Natural killer cell (primary cell): Measurements from ENCODE around the gene EFNB2. TPM values are rescaled to one million over a fixed set of nuclear protein-coding genes. Genes with fewer than 3 reads are reported as not detected.

Experiments
- ATAC-seq, 3 donors: fragments of 150-1000 bp in 2 of 3; fragments of 200-7000 bp in 1 of 3; cut with Tn5 transposase; 1 replicate in 1 of 3; 2 replicates in 2 of 3; pipeline ENCODE4 v1.10.0; 2021; ENCODE audit warnings: mild to moderate bottlenecking in 2 of 3, moderate library complexity in 2 of 3
- DNase-seq, 2 donors: peaks; one replicate each; pipeline versions ENCODE4 v3.0.0 to v3.0.0-alpha.2; 2013 to 2021; ENCODE audit warnings: mixed read lengths in 1 of 2
- H3K27ac ChIP-seq: one replicate; pipeline ENCODE4 v1.5.1; 2013; ENCODE audit warnings: mild to moderate bottlenecking, low read length
- H3K27me3 ChIP-seq: one replicate; pipeline ENCODE4 v1.6.1; 2013; ENCODE audit warnings: low read length; ENCODE audit not compliant: control insufficient read depth, insufficient read depth
- H3K36me3 ChIP-seq: one replicate; pipeline ENCODE4 v1.6.1; 2013; ENCODE audit warnings: low read length; ENCODE audit not compliant: control insufficient read depth, insufficient read depth
- H3K4me1 ChIP-seq: one replicate; pipeline ENCODE4 v1.6.1; 2013; ENCODE audit warnings: low read length; ENCODE audit not compliant: control insufficient read depth, insufficient read depth
- H3K4me3 ChIP-seq: one replicate; pipeline ENCODE4 v1.5.1; 2013; ENCODE audit warnings: low read length
- H3K9me3 ChIP-seq: one replicate; pipeline ENCODE4 v1.6.1; 2013; ENCODE audit warnings: low read length; ENCODE audit not compliant: control insufficient read depth, insufficient read depth
- H3K27ac Mint-ChIP-seq, 2 donors: one replicate each; pipeline ENCODE4 v1.8.0; 2022; ENCODE audit warnings: mild to moderate bottlenecking in 2 of 2, mixed read lengths in 2 of 2, moderate library complexity in 1 of 2
- H3K27me3 Mint-ChIP-seq, 2 donors: one replicate each; pipeline ENCODE4 v1.8.0; 2022; ENCODE audit warnings: low read depth in 2 of 2, mixed read lengths in 2 of 2
- H3K36me3 Mint-ChIP-seq: one replicate; pipeline ENCODE4 v1.8.0; 2022; ENCODE audit warnings: mixed read lengths
- H3K4me1 Mint-ChIP-seq, 2 donors: one replicate each; pipeline ENCODE4 v1.8.0; 2022; ENCODE audit warnings: mixed read lengths in 2 of 2
- H3K4me3 Mint-ChIP-seq: one replicate; pipeline ENCODE4 v1.8.0; 2022; ENCODE audit warnings: mild to moderate bottlenecking, moderate library complexity, mixed read lengths
- H3K9me3 Mint-ChIP-seq, 2 donors: one replicate each; pipeline ENCODE4 v1.8.0; 2022; ENCODE audit warnings: mixed read lengths in 2 of 2
- WGBS: methylation state at CpG from one replicate; pipeline ENCODE4 v1.1.7; 2013; ENCODE audit warnings: missing lambda C conversion rate; ENCODE audit not compliant: insufficient coverage; 5-methylcytosine and 5-hydroxymethylcytosine counted together
- intact Hi-C: fragments of 100-400 bp; cut with micrococcal nuclease; formaldehyde crosslinking; loops from one replicate; pipeline ENCODE4 v1.14.2; 2022
- total RNA-seq, 4 donors: library from RNA; stranded (reverse); fragments of 120-200 nt in 1 of 4; gene quantifications; one replicate each; pipeline versions ENCODE4 v1.2.3 to v1.2.4, GENCODE V29; 2013 to 2022
- TF ChIP-seq, protein P1 (sequence below): fragments of 200-600 bp; IDR thresholded peaks from one replicate; pipeline ENCODE4 v1.8.0; 2022; ENCODE audit warnings: antibody characterized with exemption

EFNB2 gene
- total RNA-seq, 3 donors from 2014 or later (not counting 1 experiment from before 2014, with no cell fraction given) = 0.16 to 0.33 (median 0.33) TPM

DNA sequence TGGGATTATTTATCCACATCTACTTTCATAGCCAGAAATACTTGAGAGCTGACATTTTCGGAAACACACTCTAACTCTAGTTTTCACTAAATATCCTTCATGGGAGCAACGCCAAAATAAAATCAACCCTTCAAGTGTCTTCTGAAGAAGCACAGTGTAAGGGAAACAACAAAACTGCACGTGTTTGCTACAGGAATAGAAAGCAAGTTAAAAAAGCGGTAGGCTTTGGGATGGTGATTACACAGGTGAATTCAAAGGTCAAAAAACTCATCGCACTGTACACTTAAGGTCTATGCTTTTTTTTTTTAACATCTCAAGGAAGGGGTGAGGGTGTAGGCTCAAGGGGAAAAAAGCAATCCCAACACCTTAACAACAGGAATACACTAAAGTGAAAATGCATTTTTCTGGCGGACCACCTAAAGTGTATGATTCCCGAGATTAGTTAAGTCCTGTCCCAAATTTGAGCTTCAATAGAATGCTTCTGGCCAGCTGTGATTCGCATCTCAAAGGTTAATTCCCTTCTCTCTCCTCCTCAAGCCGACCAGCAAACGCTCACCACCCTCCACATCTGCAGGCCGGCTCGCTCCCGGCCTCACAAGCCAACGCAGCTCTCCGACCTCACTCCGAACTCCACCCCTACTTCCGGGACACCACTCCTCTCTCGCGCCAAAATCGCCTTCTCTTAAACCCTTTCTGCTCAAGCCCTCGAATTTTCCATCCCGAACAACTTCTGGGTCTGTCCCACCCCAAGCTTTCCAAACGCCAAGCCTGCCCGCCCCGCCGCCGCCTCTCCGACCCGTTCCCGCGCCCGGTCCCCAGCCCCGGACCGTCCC, 31.4 kb upstream of the EFNB2 start:
- H3K4me3 ChIP-seq = peak overlapping the region; percentile 100
- no peaks in the 10 kb centered on the region for H3K9me3 Mint-ChIP-seq
- H3K27me3 ChIP-seq = no peaks in the 10 kb centered on the region
- under 1% methylated on average over 32 of the region's 34 CpGs for WGBS
- peak; percentile 7 to 9 (median 8) for ATAC-seq
- peak overlapping the region; percentile 97 for H3K4me3 Mint-ChIP-seq
- TF ChIP-seq, protein P1, sequence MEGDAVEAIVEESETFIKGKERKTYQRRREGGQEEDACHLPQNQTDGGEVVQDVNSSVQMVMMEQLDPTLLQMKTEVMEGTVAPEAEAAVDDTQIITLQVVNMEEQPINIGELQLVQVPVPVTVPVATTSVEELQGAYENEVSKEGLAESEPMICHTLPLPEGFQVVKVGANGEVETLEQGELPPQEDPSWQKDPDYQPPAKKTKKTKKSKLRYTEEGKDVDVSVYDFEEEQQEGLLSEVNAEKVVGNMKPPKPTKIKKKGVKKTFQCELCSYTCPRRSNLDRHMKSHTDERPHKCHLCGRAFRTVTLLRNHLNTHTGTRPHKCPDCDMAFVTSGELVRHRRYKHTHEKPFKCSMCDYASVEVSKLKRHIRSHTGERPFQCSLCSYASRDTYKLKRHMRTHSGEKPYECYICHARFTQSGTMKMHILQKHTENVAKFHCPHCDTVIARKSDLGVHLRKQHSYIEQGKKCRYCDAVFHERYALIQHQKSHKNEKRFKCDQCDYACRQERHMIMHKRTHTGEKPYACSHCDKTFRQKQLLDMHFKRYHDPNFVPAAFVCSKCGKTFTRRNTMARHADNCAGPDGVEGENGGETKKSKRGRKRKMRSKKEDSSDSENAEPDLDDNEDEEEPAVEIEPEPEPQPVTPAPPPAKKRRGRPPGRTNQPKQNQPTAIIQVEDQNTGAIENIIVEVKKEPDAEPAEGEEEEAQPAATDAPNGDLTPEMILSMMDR = no peak
- H3K36me3 ChIP-seq = no peaks in the 10 kb centered on the region
- no peaks in the 10 kb centered on the region for H3K27me3 Mint-ChIP-seq
- H3K36me3 Mint-ChIP-seq = no peaks in the 10 kb centered on the region
- intact Hi-C loops = loop anchor here (2.0 to 5.0 kb wide), 2 partner anchors 16 to 1430 kb away; no protein-coding TSS in a partner anchor
- H3K4me1 ChIP-seq = peaks cover 21% of the 10 kb centered on the region
- no peaks in the 10 kb centered on the region for H3K9me3 ChIP-seq
- H3K27ac ChIP-seq = peak overlapping the region; percentile 99
- H3K27ac Mint-ChIP-seq = peak overlapping the region; percentile 96 to 99
- H3K4me1 Mint-ChIP-seq = peaks cover 73 to 75% of the 10 kb centered on the region in 2 donors
- DNase-seq = peak in 1 of 2 donors; percentile 58

- Mint-ChIP-seq H3K9me3 (no peaks in the 10 kb centered on the region), H3K36me3 (no peaks in the 10 kb centered on the region), H3K4me1 (peaks cover 82 to 84% of the 10 kb centered on the region in 2 donors), H3K27ac (peak overlapping the region; percentile 96 to 99), H3K4me3 (peak overlapping the region; percentile 97), H3K27me3 (no peaks in the 10 kb centered on the region)
- ATAC-seq (no peak), DNase-seq (no peak)
- Histone ChIP-seq H3K9me3 (no peaks in the 10 kb centered on the region), H3K27ac (no peak overlapping the region), H3K4me3 (no peak overlapping the region), H3K27me3 (no peaks in the 10 kb centered on the region), H3K4me1 (peaks cover 22% of the 10 kb centered on the region), H3K36me3 (no peaks in the 10 kb centered on the region)
- TF ChIP-seq, protein P1 = no peak
- intact Hi-C loops = loop anchor here (5.0 kb wide), 1 partner anchor 1428 kb away; no protein-coding TSS in a partner anchor
- 24% methylated on average over 4 of the region's 4 CpGs for WGBS
Observed at GRCh38 chr13:106565127-106565775, 29.8 kb upstream of the EFNB2 start.

- WGBS = 67% methylated on average over 1 of the region's 1 CpG
- Mint-ChIP-seq H3K4me1 (peaks cover 84 to 91% of the 10 kb centered on the region in 2 donors), H3K27me3 (no peaks in the 10 kb centered on the region), H3K27ac (peak overlapping the region; percentile 81 to 88), H3K9me3 (no peaks in the 10 kb centered on the region), H3K4me3 (peak overlapping the region; percentile 37), H3K36me3 (peaks cover 18% of the 10 kb centered on the region)
- intact Hi-C loops = no loop called here
- H3K36me3 ChIP-seq = peaks cover 18% of the 10 kb centered on the region
- no peaks in the 10 kb centered on the region for H3K9me3 ChIP-seq
- no peak overlapping the region for H3K27ac ChIP-seq
- DNase-seq (no peak), ATAC-seq (no peak)
- H3K4me3 ChIP-seq = no peak overlapping the region
- H3K4me1 ChIP-seq = peaks cover 10% of the 10 kb centered on the region
- H3K27me3 ChIP-seq = no peaks in the 10 kb centered on the region
- TF ChIP-seq, protein P1 = no peak
Observed at GRCh38 chr13:106562301-106562700, 26.8 kb upstream of the EFNB2 start.
